Measurements from ENCODE around the gene LRRC41. TPM values are rescaled to one million over a fixed set of nuclear protein-coding genes. Genes with fewer than 3 reads are reported as not detected.

LRRC41 gene
- 88.2 and 142 TPM in 2 replicates for total RNA-seq

GRCh38 chr1:46303038-46303871 lies at the start of gene LRRC41, which contains the start of gene UQCRH:
TSS of gene LRRC41 (minus strand) at chr1:46303616. CDS start at chr1:46303322, 294 bp downstream.
TSS of gene UQCRH (plus strand) at chr1:46303698. CDS start at chr1:46303767, 69 bp downstream.

DNA sequence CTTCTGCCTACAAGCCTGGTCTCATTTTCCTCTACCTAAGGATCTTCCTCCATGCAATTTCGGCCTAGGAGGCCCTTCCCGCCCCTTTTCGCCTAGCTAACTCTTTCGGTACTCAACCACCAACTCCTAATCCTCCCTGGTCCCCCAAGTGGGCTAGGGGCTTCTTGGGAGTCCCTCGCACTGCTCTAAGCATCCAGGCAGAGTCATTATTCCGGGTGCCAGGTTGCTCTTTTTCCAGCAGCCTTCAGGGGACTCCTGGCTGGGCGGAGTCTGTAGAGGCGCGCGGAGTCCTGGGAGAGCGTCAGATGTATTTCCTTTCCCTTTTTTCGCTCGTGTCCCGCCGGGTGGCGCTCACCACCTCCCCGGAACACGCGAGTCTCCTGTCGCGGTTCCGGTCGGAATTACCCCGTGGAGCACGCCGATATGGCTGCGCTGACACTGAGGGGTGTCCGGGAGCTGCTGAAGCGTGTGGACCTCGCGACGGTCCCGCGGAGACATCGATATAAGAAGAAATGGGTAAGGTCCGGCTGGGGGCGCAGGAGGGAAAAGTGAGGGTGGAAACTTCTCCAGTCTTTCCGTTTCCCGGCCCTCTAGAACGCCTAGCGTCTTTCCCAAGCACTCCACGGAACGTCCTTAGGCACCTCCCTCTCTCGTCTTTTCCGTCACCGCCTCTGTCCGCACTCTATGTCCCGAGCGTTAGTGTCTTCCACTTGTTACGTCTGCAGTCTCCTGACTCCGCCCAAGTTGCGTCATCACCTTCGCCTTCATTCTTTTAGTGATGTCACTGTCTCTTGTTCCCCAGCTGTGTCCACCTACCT lies 37.2 kb upstream of the LRRC41 start, which contains the start of gene NSUN4:
Gene NSUN4, plus strand, starts transcription at position 404 of the 818 bp plus-strand sequence. Its CDS starts 20 bp downstream, at position 424.

GRCh38 chr1:46247436-46248121 lies 55.8 kb downstream of the LRRC41 start, which contains the start of gene RAD54L:
TSS of gene RAD54L (plus strand) at chr1:46247763. CDS start at chr1:46248406, 643 bp downstream.

Other genes with a start within 250 kb of the LRRC41 start
- 1.3 and 3.3 TPM in 2 replicates for gene PIK3R3, start 171.0 kb downstream of the LRRC41 start, total RNA-seq
- gene TSPAN1, start 128.5 kb downstream of the LRRC41 start, total RNA-seq, result 0.86 and 1.8 TPM in 2 replicates
- not detected in 2 replicates for gene P3R3URF, start 127.1 kb downstream of the LRRC41 start, total RNA-seq
- 54.1 and 98.2 TPM in 2 replicates for gene POMGNT1, start 105.2 kb downstream of the LRRC41 start, total RNA-seq
- 0.22 and 1.4 TPM in 2 replicates for gene LURAP1, start 100.3 kb downstream of the LRRC41 start, total RNA-seq
- gene RAD54L, start 55.9 kb downstream of the LRRC41 start, total RNA-seq, result 0.22 and 9.3 TPM in 2 replicates
- gene UQCRH, start 82 bp upstream of the LRRC41 start, total RNA-seq, result 243 and 593 TPM in 2 replicates
- gene NSUN4, start 37.2 kb upstream of the LRRC41 start, total RNA-seq, result 20.0 and 22.5 TPM in 2 replicates
- 0.72 and 0.88 TPM in 2 replicates for gene FAAH, start 90.7 kb upstream of the LRRC41 start, total RNA-seq
- gene DMBX1, start 186.2 kb upstream of the LRRC41 start, total RNA-seq, result not detected in 2 replicates
- gene KNCN, start 248.0 kb upstream of the LRRC41 start, total RNA-seq, result not detected in 2 replicates

Data from placental pericyte (primary cell).